NT2/D1 (cell line): ENCODE data around the gene IFIT5.

Experiments
- DNase-seq: peaks from one replicate; pipeline ENCODE4 v3.0.0-alpha.2; 2011; ENCODE audit warnings: low read depth, low spot score
- H3K27me3 ChIP-seq: 2 replicates; pipeline ENCODE4 v1.6.0; 2011; ENCODE audit warnings: mild to moderate bottlenecking; ENCODE audit not compliant: insufficient read length, insufficient read depth
- H3K36me3 ChIP-seq: 2 replicates; pipeline ENCODE4 v1.6.1; 2011; ENCODE audit warnings: mild to moderate bottlenecking, low read length, mixed read lengths; ENCODE audit not compliant: insufficient read depth, insufficient read length
- H3K4me1 ChIP-seq: 2 replicates; pipeline ENCODE4 v1.5.1; 2011; ENCODE audit not compliant: insufficient read depth, insufficient read length
- H3K4me3 ChIP-seq: 2 replicates; pipeline ENCODE4 v1.5.1; 2011; ENCODE audit warnings: low read depth; ENCODE audit not compliant: insufficient read length
- H3K9ac ChIP-seq: 2 replicates; pipeline ENCODE4 v1.6.0; 2011; ENCODE audit warnings: low read depth; ENCODE audit not compliant: insufficient read length
- H3K9me3 ChIP-seq: 2 replicates; pipeline ENCODE4 v1.5.1; 2011; ENCODE audit warnings: mild to moderate bottlenecking, low read length; ENCODE audit not compliant: insufficient read depth
- SUZ12 ChIP-seq: IDR thresholded peaks from 2 replicates; pipeline ENCODE4 v1.6.1; 2011; ENCODE audit not compliant: insufficient read length, insufficient read depth; ENCODE audit errors: extremely low read depth
- YY1 ChIP-seq: IDR thresholded peaks from 2 replicates; pipeline ENCODE4 v1.6.1; 2011; ENCODE audit not compliant: insufficient read length, insufficient read depth
- ZNF274 ChIP-seq: IDR thresholded peaks from 2 replicates; pipeline ENCODE4 v1.6.1; 2011; ENCODE audit warnings: mild to moderate bottlenecking, low read depth, low read length

IFIT5 gene

GRCh38 chr10:89414146-89414878 lies at the start of gene IFIT5:
IFIT5 (plus strand) TSS chr10:89414568; CDS start chr10:89414799, 231 bp downstream.
- TF ChIP-seq YY1 (no peak), ZNF274 (no peak), SUZ12 (no peak)
- no peaks in the 10 kb centered on the region for H3K4me1 ChIP-seq
- H3K36me3 ChIP-seq: peaks cover 6% of the 10 kb centered on the region
- H3K9me3 ChIP-seq: peaks cover 6% of the 10 kb centered on the region; the same call in 1 of the 2 replicates
- H3K9ac ChIP-seq: peak within 1 kb of the TSS; percentile 83
- H3K27me3 ChIP-seq: peaks cover 20% of the 10 kb centered on the region
- H3K4me3 ChIP-seq: peak within 1 kb of the TSS; percentile 59
- no peak for DNase-seq

GRCh38 chr10:89367529-89367928 lies 46.8 kb upstream of the IFIT5 start:
- H3K9ac ChIP-seq: no peak overlapping the region
- no peak for DNase-seq
- TF ChIP-seq ZNF274: no peak
- TF ChIP-seq YY1: no peak
- no peak for TF ChIP-seq SUZ12
- no peaks in the 10 kb centered on the region for H3K4me1 ChIP-seq
- no peak overlapping the region for H3K4me3 ChIP-seq
- no peaks in the 10 kb centered on the region for H3K9me3 ChIP-seq
- H3K36me3 ChIP-seq: no peaks in the 10 kb centered on the region
- H3K27me3 ChIP-seq: no peaks in the 10 kb centered on the region

GRCh38 chr10:89368129-89368528 lies 46.2 kb upstream of the IFIT5 start:
- TF ChIP-seq ZNF274 (no peak), SUZ12 (no peak), YY1 (no peak)
- no peaks in the 10 kb centered on the region for H3K4me1 ChIP-seq
- no peaks in the 10 kb centered on the region for H3K27me3 ChIP-seq
- no peak overlapping the region for H3K4me3 ChIP-seq
- no peak overlapping the region for H3K9ac ChIP-seq
- no peaks in the 10 kb centered on the region for H3K36me3 ChIP-seq
- DNase-seq: no peak
- H3K9me3 ChIP-seq: no peaks in the 10 kb centered on the region

- H3K4me1 ChIP-seq: no peaks in the 10 kb centered on the region
- DNase-seq: no peak
- H3K27me3 ChIP-seq: no peaks in the 10 kb centered on the region
- TF ChIP-seq SUZ12 (no peak), YY1 (no peak), ZNF274 (no peak)
- no peaks in the 10 kb centered on the region for H3K9me3 ChIP-seq
- no peak overlapping the region for H3K9ac ChIP-seq
- H3K36me3 ChIP-seq: no peaks in the 10 kb centered on the region
- H3K4me3 ChIP-seq: no peak overlapping the region
Observed at GRCh38 chr10:89369156-89370105, 44.9 kb upstream of the IFIT5 start.

GRCh38 chr10:89371079-89371478 lies 43.3 kb upstream of the IFIT5 start:
- DNase-seq: no peak
- Histone ChIP-seq H3K4me3 (no peak overlapping the region), H3K27me3 (no peaks in the 10 kb centered on the region), H3K36me3 (no peaks in the 10 kb centered on the region), H3K9ac (no peak overlapping the region), H3K4me1 (no peaks in the 10 kb centered on the region), H3K9me3 (no peaks in the 10 kb centered on the region)
- no peak for TF ChIP-seq SUZ12
- TF ChIP-seq ZNF274: no peak
- no peak for TF ChIP-seq YY1

GRCh38 chr10:89371987-89372386 lies 42.4 kb upstream of the IFIT5 start:
- no peak for DNase-seq
- TF ChIP-seq YY1: no peak
- TF ChIP-seq SUZ12: no peak
- TF ChIP-seq ZNF274: no peak
- no peaks in the 10 kb centered on the region for H3K9me3 ChIP-seq
- H3K9ac ChIP-seq: no peak overlapping the region
- no peaks in the 10 kb centered on the region for H3K4me1 ChIP-seq
- H3K27me3 ChIP-seq: no peaks in the 10 kb centered on the region
- no peak overlapping the region for H3K4me3 ChIP-seq
- no peaks in the 10 kb centered on the region for H3K36me3 ChIP-seq

GRCh38 chr10:89373916-89374711 lies 40.3 kb upstream of the IFIT5 start:
- Histone ChIP-seq H3K4me3 (no peak overlapping the region), H3K4me1 (no peaks in the 10 kb centered on the region), H3K9ac (no peak overlapping the region), H3K9me3 (no peaks in the 10 kb centered on the region), H3K27me3 (no peaks in the 10 kb centered on the region), H3K36me3 (no peaks in the 10 kb centered on the region)
- no peak for TF ChIP-seq SUZ12
- no peak for TF ChIP-seq ZNF274
- no peak for TF ChIP-seq YY1
- DNase-seq: no peak
